ENCODE measurements around the gene TMPRSS3. TPM values are rescaled to one million over a fixed set of nuclear protein-coding genes. Genes with fewer than 3 reads are reported as not detected.

TMPRSS3 gene
- total RNA-seq, 1 donor from 2014 or later: 14.4 TPM

DNA sequence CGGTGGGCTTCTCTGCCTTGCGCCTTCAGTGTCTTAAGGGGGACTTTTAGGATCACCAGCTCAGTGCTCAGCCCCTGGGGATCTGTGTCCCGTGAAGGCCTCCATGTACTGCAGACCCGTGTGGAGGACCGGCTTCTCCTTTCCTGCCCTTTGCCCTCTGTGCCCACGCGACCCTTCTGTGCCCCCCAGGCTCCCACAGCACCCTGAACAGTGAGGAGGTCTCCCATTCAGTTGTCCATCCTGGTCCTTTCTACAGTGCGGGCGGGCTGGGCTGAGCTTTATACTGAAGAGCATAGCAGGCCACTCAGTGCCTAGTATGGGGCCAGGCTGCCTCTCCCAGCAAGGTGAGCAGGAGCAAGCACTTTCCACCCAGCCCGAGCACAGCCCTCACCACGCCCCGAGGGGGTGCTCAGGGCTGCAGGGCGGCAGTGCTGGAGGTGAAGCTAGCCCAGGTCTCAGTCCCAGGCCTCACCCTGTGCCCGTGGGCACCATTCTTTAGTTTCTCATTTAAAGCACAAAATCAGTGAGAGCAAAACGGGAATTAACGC, 21.9 kb downstream of the TMPRSS3 start:
- peaks cover 5% of the 10 kb centered on the region for H3K36me3 Mint-ChIP-seq (ENCODE audit: insufficient read depth)
- no peak overlapping the region for H3K4me3 Mint-ChIP-seq (ENCODE audit: low read depth)
- no peaks in the 10 kb centered on the region for H3K9me3 Mint-ChIP-seq (ENCODE audit: low read depth)
- H3K27ac Mint-ChIP-seq: no peak overlapping the region
- TF ChIP-seq, protein P1, sequence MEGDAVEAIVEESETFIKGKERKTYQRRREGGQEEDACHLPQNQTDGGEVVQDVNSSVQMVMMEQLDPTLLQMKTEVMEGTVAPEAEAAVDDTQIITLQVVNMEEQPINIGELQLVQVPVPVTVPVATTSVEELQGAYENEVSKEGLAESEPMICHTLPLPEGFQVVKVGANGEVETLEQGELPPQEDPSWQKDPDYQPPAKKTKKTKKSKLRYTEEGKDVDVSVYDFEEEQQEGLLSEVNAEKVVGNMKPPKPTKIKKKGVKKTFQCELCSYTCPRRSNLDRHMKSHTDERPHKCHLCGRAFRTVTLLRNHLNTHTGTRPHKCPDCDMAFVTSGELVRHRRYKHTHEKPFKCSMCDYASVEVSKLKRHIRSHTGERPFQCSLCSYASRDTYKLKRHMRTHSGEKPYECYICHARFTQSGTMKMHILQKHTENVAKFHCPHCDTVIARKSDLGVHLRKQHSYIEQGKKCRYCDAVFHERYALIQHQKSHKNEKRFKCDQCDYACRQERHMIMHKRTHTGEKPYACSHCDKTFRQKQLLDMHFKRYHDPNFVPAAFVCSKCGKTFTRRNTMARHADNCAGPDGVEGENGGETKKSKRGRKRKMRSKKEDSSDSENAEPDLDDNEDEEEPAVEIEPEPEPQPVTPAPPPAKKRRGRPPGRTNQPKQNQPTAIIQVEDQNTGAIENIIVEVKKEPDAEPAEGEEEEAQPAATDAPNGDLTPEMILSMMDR (IDR thresholded peaks at IDR 0.05; ENCODE audit: unreplicated experiment): no peak
- peaks cover 23% of the 10 kb centered on the region for H3K27me3 Mint-ChIP-seq
- H3K4me1 Mint-ChIP-seq (ENCODE audit: low read depth): peaks cover 22% of the 10 kb centered on the region
- no peak for DNase-seq (ENCODE audit: low spot score, unreplicated experiment)

DNA sequence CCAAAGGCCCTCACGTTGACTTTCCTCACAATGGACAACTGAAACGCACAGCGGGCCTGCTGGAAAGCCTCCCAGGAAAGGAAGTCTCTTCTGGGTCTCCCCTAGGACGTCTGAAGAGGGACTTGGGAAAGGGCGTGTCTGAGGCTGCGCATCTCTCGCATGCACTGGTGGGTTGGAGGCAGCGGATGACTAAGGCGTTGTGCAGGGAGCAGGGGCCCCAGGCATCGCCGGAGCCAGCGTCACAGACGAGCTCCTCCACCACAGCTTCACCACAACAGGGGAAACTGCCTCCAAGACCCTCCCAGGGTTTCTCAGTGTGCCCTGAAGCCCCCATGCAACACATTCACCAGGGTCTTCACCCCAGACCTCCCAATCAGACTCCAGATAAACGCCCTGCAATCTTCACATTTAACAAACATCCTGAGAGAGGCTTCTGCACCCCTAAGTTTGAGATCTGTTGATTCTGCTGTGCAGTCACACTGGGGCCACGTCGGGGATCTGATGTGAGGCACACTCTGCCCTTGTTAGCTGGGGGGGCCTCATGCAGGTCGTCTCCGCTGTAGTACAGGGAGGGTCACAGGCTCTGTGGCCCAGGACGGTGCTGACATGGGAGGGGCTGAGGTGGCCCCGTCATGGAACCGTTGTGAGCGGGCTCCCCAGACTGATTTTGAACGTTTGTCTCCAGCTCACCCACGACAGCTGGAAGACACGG, 22.5 kb downstream of the TMPRSS3 start:
- Mint-ChIP-seq H3K27ac (no peak overlapping the region), H3K9me3 (ENCODE audit: low read depth) (no peaks in the 10 kb centered on the region), H3K27me3 (peaks cover 23% of the 10 kb centered on the region)

DNA sequence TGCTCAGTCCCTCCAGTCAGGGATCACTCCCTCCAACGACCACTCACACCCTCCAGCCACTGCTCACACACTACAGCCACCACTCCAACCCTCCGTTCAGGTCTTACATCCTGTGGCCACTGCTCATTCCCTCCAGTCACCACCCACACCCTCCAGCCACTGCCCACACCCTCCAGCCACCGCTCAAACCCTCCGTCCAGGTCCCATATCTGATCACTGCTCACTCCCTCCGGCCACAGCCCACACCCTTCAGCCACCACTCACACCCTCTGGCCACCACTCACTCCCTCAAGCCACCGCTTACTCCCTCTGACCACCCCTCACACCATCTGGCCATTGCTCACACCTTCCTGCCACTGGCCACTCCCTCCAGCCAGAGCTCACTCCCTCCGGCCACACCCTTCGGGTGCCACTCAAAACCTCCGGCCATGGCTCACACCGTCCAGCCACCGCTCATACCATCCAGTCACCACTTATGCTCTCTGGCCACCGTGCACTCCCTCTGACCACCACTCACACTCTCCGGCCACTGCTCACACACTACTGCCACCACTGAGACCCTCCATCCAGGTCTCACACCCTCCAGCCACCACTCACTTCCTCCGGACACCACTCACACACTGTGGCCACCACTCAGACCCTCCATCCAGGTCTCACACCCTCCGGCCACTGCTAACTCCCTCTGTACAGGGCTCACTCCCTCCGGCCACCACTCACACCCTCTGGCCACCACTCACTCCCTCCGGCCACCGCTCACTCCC, 24.8 kb downstream of the TMPRSS3 start:
- Mint-ChIP-seq H3K4me1 (ENCODE audit: low read depth) (peaks cover 19% of the 10 kb centered on the region), H3K36me3 (ENCODE audit: insufficient read depth) (peaks cover 3% of the 10 kb centered on the region), H3K9me3 (ENCODE audit: low read depth) (no peaks in the 10 kb centered on the region), H3K27ac (peak overlapping the region; percentile 85), H3K27me3 (peaks cover 16% of the 10 kb centered on the region), H3K4me3 (ENCODE audit: low read depth) (no peak overlapping the region)
- TF ChIP-seq, protein P1 (IDR thresholded peaks at IDR 0.05; ENCODE audit: unreplicated experiment): no peak
- DNase-seq (ENCODE audit: low spot score, unreplicated experiment): no peak

More for the DNA sequence above, 22.5 kb downstream of the TMPRSS3 start:
- DNase-seq (ENCODE audit: low spot score, unreplicated experiment): no peak
- peaks cover 5% of the 10 kb centered on the region for H3K36me3 Mint-ChIP-seq (ENCODE audit: insufficient read depth)
- peaks cover 22% of the 10 kb centered on the region for H3K4me1 Mint-ChIP-seq (ENCODE audit: low read depth)
- TF ChIP-seq, protein P1 (IDR thresholded peaks at IDR 0.05; ENCODE audit: unreplicated experiment): no peak
- H3K4me3 Mint-ChIP-seq (ENCODE audit: low read depth): no peak overlapping the region

GRCh38 chr21:42369821-42370220, 26.0 kb downstream of the TMPRSS3 start:
- TF ChIP-seq, protein P1 (IDR thresholded peaks at IDR 0.05; ENCODE audit: unreplicated experiment): peak; percentile 11
- DNase-seq (ENCODE audit: low spot score, unreplicated experiment): no peak
- Mint-ChIP-seq H3K36me3 (ENCODE audit: insufficient read depth) (peaks cover 3% of the 10 kb centered on the region), H3K27me3 (peaks cover 16% of the 10 kb centered on the region), H3K4me1 (ENCODE audit: low read depth) (peaks cover 13% of the 10 kb centered on the region), H3K4me3 (ENCODE audit: low read depth) (no peak overlapping the region), H3K9me3 (ENCODE audit: low read depth) (no peaks in the 10 kb centered on the region), H3K27ac (no peak overlapping the region)

DNA sequence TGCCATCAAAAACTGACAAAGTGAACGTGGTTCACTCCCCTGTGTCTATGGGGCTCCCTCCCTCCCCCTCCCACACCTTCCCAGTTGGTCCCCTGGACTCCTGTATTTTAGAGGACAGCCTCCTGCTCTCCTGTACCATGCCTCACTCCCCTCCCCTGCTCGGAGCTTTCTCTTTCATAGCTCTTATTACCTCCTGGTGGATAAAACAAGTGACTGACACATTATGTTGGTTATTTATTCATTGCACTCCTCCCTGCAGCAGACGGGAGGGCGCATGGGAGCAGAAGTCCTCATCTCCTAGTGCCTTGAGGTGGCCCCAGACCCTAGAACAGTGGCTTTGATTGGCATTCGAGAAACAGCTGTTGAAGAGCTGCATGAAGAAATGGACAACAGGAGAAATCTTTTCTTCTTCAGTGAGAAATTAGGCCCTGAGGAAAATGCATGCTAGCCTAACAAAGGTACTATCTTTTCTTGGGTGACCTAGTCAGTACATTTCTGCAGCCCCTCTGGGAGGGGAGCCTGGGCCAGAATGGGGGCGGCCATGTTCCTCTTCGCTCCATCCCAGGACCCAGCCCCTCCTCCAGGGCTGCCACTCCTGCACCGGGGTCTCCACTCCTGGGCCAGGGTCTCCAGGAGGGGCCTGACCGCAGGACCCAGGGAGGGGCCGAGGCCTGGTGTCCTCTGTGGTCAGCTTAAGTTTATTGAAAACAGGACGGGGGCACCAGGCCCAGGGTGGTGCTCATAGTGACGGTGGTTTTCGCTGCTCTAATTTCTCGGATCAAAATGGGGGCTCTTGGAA, 28.3 kb downstream of the TMPRSS3 start:
- no peaks in the 10 kb centered on the region for H3K9me3 Mint-ChIP-seq (ENCODE audit: low read depth)
- H3K4me1 Mint-ChIP-seq (ENCODE audit: low read depth): peaks cover 12% of the 10 kb centered on the region
- TF ChIP-seq, protein P1 (IDR thresholded peaks at IDR 0.05; ENCODE audit: unreplicated experiment): no peak
- peaks cover 15% of the 10 kb centered on the region for H3K27me3 Mint-ChIP-seq
- H3K36me3 Mint-ChIP-seq (ENCODE audit: insufficient read depth): peaks cover 3% of the 10 kb centered on the region
- DNase-seq (ENCODE audit: low spot score, unreplicated experiment): no peak
- no peak overlapping the region for H3K4me3 Mint-ChIP-seq (ENCODE audit: low read depth)
- peak overlapping the region; percentile 63 for H3K27ac Mint-ChIP-seq
